Renal pelvis (tissue), 4 donors: Measurements from ENCODE around the gene CDC73. TPM values are rescaled to one million over a fixed set of nuclear protein-coding genes. Genes with fewer than 3 reads are reported as not detected.
"Not testable (repeated sequence)": the region's sequence is repeated elsewhere in the genome, so short reads cannot be mapped to it uniquely, and the experiment has no call there.

Experiments
- DNase-seq: peaks from one replicate; pipeline ENCODE4 v3.0.0-alpha.2; 2013
- polyA plus RNA-seq, 3 donors: library from polyadenylated mRNA; unstranded; fragments of 120-200 nt; gene quantifications; one replicate each; pipeline ENCODE4 v1.2.1, GENCODE V29; 2013; ENCODE audit not compliant: insufficient read length in 3 of 3

Gene CDC73
- polyA plus RNA-seq, 3 donors = 39.6 to 45.0 (median 42.4) TPM

DNA sequence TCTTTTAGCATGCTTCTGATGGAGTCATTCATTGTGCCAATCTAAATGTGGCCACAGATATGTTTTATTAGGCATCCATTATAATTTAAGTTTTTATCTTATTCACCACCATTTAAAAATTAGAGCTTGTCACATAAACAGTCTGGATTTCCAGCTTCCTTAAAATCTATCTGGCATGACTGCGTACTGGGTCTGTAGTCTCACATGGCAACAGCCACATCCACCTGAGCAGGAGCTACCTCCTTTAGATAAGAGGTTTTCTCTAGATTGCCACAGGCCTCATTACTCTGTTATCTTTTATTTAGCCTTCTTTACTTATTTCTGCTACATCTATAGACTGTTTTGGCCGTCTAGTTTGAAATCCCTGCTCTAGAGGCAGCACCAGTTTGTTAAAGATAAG, 35.5 kb downstream of the CDC73 start:
- no peak for DNase-seq

DNA sequence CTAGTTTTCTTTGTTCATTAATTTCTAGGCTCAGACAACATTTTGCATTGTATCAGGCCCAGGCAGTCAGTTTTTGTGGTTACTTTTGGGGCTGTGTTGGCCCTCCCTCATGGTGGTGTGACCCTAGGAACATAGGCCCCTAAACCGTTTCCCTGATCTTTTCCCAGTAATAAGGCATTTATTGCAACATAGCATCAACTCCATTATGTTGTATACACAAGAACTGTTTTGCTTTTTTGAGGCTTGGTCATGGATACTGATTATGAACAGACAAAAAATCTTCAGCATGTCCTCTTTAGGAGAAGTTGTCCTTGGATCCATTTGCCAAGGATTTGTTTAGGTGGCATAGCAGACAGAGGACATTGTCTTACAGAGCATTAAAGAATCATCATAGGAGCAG, 54.3 kb downstream of the CDC73 start:
- no peak for DNase-seq

DNA sequence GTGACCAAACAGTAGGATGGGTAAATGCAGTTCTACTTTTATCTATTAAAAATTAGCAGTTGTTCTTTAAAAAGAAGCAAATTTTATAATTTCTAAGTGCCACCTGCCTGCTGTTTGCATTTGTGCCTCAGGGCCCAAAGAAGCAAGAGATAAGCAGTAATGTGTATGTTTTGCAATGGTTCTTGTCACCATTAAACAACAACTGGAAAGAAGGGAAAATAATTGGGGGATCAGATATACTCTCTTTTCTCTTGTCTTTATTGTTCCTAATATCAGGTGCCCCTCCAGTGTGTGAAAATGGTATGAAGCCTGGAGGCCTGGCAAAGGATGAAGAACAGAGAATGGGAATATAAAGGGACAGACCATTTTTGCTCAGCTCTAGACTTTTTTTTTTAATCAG, 55.0 kb downstream of the CDC73 start:
- DNase-seq = no peak

DNA sequence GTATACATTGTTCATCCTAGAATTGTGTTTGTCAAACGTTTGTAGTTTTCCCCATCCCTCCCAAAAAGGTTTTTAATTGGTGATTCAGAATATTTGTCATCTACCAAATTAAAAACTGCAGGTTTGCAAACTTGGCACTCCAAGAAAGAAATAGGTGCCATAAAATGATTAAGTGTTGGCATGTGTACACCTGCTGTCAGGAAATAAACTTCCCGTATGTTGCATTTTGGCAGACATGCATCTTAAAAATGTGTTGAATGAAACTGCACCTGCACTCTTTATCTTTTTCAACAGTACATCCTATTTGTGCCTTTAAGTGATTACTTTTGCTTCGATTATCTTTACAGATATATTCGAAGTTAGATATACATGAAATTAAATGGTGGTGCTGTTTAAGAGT, 57.3 kb downstream of the CDC73 start:
- no peak for DNase-seq

DNA sequence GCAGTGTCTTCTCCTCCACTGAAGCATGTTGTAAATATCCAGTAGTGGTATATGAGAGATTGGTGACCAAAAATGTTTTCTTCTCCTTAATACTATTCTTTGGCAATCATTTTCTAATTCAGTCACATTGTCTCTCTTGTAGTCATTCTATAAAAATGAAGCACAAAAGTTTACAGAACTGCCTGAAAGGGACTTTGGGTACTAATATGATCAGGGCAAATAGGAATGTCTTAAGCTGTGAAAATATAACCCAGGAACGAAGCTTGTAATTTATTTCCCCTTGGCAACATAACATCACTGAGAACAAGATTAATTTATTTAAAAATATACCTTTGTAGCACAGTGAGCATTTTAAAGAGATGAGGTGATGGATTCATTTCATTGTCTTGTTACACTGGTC, 59.7 kb downstream of the CDC73 start:
- no peak for DNase-seq

DNA sequence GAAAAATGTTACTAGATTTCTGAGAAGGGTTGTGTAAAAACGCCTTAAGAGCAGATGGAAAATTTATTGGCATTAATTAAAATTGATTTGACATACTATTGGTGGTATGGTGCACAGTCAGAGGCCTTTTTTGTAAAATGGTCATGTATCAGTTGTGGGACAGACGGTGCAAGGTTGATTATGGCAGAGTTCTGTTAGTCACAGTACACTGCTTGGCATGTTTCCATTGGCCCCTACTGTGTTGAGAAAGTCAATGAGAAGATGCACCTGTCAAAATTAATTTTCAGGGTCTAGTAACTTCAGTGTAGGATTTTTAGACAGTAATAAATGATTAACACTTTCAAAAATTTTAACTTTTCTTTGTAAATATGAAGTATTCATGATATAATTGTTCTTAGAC, 60.2 kb downstream of the CDC73 start:
- no peak for DNase-seq

DNA sequence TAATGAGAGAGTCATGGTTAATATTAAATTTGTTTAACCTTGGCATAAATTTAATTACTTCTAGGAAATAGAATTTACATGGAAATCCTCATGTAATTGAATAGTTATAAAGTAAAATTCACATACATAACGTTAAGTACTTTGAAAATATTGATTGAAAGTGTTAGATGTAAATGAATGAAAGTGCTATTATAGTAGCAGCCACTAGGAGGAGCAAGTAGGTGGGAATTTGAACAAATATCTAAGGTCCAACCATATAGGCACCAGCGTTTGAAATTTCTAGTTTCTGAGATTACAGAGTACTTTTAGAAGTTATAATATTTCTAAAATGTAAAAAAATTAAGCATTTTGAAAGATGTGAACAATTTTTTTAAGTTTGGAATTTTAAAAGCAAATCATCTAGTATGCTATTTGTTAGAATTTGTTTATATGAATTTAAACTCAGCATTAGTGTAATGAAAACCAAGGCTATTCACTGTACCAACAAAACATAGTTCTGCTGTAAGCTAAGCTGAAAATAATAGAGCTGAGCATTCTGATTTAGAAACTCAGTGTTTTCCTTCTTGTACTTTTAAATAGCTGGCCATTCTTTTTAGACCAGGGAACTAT, 61.3 kb downstream of the CDC73 start:
- DNase-seq = peak; percentile 69

DNA sequence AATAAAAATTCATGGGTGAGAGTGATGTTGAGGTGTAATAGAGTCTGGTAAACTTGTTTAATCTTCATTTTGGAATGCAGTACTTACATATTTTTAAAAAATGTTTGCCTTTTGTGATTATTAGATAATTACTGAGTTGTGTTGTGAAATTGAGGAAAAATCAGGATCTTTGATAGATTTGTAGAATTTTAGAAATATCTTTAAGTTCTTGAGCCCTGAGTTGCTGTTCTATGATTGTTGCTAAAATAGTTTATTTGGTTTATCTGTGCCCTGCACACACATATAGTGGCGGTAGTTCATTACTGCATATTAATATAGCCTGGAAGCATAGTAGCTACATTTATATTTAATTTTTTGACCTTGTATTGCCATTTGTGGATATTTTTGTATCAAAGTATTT, 62.9 kb downstream of the CDC73 start:
- DNase-seq = no peak

DNA sequence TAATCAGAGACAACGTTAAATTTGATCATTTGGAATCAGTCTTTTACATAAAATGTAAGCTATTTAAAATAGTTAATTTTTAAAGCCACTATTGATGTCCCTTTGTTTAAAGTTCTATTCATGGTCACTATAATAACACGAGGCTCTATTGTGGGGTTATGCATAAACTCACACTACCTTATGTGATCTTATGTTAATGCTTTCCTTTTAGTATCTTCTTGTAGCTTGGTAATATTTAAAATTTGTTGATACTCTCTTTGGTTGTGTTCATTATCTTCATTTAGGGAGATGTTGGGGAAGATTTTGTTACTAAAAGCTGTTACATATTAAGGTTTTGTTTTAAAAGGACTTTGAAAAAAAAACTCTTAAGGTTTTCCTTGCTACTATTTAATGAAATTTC, 63.4 kb downstream of the CDC73 start:
- no peak for DNase-seq

DNA sequence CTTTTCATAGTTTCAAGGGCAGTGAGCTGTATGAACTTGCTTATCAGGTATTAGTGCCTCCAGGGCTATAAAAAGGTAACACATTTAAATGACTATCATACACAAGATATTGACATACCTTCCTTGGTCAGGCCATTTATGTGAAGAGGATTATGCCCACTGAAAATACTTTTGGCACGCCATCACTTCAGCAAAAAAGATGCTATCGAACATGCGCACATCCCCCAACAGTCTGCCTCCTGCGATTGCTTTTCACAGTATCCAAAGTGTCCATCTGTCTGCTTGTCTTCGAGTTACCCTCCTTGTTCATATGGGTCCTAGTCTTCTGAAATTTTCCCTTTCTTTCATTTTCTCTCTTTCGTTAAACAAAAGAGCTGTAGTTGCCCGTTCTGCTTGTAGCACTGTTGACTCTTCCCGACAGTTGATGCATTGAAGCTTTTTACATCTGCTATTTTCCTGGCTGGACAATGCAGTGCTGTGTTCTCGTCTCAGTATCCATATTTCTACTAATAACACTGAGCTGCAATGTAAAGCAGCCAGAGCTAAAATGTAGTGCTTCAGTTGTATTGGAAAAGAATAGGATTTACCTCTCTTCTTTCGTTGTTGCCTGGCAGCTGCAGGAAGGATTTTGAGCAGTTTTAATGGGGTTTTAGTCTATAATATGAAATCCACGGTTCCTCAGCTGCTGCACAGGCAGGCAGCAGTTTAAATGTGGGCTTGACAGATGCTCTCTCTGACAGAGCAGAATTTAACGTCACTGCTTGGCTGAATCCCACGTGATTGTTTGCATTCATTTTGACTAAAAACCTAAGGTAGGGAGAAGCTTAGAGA, 64.3 kb downstream of the CDC73 start, which contains the start of gene B3GALT2:
B3GALT2 (minus strand) TSS at position 713 of the 831 bp plus-strand sequence. CDS start 5,051 bp downstream, outside the sequence.
- peak; percentile 63 for DNase-seq

DNA sequence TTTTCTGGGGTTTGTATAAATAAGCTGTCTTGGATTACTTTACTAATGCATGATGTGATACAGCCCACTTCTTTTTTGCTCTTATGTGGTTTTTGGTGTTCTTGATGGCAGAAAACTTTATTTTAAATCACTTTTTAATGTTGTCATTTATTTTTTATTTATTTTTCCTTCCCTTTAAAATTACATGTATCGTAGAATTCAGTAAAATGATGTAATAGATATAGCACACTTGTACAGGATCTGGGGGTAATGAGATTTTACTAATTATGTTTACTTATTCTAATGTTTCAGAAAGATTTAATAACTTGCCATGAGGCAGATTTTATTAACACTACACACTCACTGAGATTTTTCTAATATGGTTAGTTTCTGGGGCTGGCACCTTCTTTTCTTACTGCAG, 65.3 kb downstream of the CDC73 start:
- no peak for DNase-seq

DNA sequence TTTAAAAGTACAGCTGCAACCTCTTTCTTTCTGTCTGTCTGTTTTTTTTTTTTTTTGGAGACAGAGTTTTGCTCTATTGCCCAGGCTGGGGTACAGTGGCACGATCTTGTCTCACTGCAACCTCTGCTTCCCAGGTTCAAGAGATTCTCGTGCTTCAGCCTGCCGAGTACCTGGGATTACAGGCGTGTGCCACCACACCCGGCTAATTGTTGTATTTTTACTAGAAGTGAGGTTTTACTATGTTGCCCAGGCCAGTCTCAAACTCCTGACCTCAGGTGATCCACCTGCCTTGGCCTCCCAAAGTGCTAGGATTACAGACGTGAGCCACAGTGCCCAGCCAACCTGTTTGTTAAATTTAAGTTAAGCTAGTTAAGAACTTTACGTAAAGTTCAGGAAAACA, 67.1 kb downstream of the CDC73 start:
- DNase-seq = not testable (repeated sequence)

DNA sequence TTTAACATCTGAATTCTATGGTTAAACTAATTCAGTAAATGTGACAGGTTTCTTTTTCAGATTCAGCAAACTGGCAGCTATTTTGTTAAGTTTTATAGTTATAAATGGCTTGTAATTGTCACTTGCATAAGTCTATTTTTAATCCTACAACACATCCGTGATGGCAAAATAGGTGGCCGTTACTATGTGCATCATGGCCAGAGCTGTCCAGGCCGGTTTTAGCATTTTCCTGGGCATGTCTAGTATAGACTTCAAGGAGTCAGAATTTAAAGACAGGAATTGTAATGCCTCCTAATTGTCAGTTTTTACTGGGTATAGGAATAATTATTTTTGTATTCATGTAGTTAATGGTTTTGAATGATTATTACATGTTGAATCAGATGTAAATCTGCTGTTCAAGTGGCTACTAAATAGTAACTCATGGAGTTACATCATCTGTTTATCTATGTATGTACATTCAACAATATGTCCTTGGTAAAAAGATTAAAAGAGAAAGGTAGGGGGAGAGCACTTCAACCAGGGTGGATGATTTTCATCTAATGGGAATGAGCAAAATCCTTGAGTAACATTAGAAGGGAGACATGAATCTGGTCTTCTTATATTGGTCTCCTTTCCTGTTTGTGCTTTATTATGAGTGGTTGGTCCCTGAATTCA, 67.7 kb downstream of the CDC73 start:
- no peak for DNase-seq

DNA sequence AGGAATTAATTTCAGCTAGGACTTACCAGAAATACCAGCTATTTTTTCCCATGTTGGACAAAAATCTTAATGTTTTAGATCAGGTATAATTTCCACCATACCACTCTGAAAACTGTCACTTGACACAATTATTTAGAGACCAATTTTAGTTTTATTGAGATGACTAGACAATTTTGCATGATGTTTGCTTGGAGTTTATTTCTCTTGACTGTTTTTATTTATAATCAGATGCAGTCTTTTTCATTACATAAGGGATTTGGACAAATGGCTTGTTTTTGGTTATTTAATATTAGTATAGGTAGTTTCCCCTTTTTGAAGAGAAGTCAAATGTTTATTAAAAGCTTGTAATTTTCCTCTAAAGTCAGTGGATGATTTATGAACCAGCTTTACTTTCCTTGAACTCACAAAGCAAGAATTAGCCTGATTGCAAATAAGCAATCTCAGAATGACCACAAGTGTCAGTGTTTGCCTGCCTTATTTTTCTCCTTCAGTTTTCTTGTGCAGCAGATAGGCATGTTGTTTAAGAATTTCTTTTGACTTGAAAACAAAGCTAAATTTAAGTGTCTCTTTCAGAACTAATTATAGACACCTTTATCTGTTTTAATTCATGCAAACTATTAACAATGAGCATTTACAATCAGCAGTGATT, 68.4 kb downstream of the CDC73 start:
- peak; percentile 43 for DNase-seq

DNA sequence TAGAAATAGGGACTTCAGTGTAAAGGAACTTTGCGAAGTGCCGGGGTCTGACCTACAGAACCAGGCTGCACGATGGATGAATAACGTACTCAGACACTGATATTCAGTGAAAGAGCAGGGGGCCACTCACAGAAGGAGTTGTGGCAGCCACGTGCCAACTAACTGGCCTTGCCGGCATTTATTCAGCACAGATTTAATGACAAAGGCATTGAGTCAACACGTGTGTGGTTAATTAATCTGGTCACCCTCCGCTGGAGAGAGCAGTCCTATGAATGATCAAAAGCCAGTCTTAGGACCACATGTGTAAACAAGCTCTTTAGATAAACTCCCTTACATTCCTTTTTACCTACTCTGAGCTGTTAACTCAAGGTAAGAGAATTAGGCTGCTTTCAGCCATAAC, 70.8 kb downstream of the CDC73 start:
- no peak for DNase-seq

DNA sequence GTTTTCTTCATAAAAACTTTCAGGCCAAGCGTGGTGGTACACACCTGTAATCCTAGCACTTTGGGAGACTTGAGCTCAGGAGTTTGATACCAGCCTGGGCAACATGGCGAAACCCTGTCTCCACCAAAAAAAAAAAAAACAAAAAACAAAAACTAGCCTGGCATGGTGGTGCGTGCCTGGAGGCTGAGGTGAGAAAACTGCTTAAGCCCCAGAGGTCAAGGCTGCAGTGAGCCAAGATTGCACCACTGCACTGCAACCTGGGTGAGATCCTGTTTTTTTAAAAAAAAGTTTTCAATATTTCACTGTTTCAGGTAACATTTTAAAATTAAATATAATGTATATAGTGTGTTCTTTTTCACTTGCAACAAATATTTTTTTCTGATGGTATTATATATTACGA, 78.1 kb downstream of the CDC73 start:
- no peak for DNase-seq

DNA sequence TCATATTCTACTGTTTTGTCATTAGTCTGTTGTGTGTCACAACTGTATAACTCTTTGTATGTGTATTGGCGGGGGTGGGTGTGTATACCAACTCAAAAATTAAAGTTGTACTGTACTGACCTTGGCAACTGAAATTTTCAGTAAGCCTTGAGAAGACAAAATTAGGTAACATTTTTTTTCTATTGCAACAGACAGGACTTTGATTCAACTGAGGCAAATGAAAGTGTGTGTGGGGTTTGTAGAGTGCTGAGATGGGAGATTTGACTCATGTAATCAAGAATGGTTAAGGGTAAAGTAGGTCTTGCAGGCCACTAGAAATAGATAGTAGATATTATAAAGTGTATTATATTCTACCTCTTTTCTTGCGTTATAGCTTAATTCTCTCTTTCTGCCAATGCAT, 79.2 kb downstream of the CDC73 start:
- DNase-seq = no peak

DNA sequence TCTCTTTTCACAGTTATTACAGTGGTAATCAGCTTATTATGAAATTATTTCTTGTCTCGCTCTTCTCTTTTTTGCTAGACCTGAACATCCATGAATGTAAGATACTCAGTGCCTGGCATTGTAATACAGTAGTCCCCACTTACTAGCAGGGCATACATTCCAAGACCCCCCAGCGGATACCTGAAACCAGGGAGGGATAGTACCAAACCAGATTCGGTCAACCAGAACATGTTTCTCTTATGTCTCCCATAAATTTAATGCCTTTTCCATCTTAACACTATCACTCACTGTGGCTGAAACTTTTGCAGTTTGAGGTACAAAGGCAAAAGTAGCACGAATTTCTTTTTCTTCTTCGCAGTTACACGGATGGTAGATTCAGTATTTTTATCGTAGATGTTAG, 89.2 kb downstream of the CDC73 start:
- peak; percentile 70 for DNase-seq

DNA sequence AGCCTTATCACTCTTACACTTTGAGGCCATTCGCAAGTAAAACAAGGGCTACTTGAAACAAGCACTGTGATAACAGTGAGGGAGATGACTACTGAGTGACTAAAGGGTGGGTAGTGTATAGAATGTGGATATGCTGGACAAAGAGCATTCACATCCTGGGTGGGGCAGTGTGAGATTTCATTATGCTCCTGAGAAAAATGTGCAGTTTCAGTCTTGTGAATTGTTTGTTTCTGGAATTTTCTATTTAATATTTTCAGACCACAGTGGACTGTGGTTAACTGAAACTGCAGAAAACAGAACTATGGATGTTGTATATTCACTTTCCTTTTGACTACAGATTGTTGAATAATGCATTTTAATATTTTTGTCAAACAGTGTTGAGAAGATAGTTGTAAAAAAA, 89.7 kb downstream of the CDC73 start:
- DNase-seq = no peak

DNA sequence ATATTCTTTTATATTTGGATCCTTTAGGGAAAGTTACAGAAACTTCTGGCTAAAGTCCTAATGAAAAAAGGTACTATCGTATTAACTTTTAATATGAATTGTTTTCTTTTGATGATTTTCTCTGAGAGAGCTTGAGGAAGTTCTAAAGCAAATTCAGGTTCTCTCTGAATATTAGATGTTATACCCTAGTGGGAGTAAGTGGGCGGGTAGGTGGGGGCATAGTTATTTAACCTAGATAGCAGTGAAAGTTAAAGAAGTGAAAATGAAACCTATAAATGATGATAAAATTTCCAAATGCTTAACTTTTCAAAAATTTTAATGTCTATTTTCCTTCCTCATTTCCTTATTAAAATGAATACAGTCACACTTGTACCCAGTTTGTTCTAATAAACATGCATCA, 90.8 kb downstream of the CDC73 start:
- DNase-seq = no peak

DNA sequence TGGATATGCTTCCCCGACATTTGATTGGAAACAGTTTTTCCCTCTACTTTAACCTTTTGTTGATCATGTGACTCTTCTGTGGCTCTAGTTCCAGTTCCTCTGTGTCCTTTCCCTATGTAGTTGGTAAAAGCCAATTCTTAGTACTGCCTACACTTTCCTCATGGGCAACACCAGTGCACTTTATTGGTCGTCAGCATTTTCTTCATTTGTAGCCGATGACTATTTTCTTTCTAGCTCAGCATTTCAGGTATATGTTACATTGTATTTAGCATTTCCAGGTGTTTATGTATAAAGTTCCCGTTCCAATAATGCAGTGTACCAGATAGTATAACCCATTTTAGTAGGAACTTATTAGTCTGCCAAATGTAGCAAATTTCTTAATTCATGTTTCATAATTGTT, 92.2 kb downstream of the CDC73 start:
- DNase-seq = no peak

DNA sequence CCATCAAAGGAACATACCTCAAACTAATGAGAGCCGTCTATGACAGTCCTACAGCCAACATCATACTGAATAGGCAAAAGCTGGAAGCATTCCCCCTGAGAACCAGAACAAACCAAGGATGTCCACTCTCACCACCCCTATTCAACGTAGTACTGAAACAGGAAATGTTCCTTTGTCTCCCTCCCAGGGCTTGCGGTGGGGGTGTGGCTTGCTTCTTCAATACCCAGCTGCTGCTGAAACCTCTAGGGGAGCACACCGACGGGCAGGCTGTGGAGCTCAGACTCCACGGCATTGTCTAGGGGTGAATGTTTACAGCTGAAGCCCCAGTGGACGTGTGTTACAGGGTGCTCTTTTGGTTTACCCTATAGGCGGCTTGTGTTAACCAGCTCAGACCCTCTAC, 95.1 kb downstream of the CDC73 start:
- DNase-seq = no peak

DNA sequence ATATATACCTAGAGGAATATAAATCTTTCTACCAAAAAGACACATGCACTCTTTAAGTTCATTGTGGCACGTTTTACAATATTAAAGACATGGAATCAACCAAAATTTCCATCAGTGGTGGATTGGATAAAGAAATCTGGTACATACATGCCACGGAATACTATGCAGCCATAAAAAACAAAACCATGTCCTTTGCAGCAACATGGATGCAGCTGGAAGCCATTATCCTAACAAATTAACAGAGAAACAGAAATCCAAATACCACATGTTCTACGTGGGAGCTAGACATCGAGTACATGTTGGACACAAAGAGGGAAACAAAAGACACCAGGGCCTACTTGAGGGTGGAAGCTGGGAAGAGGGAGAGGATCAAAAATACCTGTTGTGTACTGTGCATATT, 97.6 kb downstream of the CDC73 start:
- no peak for DNase-seq
